Cerebellar nuclear complex (tissue), 1 donor: ENCODE data around the gene EHBP1L1.

Experiments used
- DNase-seq, 2 experiments: peaks; one replicate each; lab custom pipeline; 2025; lab: John Stamatoyannopoulos, UW

EHBP1L1 gene

GRCh38 chr11:65546217-65546958 lies 29.5 kb upstream of the EHBP1L1 start:
- no peak for DNase-seq

GRCh38 chr11:65547446-65548125 lies 28.3 kb upstream of the EHBP1L1 start:
- DNase-seq = no peak

- no peak for DNase-seq
Observed at GRCh38 chr11:65548395-65548794, 27.5 kb upstream of the EHBP1L1 start.

- DNase-seq = no peak
Observed at GRCh38 chr11:65549096-65549495, 26.8 kb upstream of the EHBP1L1 start.

GRCh38 chr11:65551572-65552387 lies 24.1 kb upstream of the EHBP1L1 start:
- no peak for DNase-seq

GRCh38 chr11:65552388-65552951 lies 23.4 kb upstream of the EHBP1L1 start:
- DNase-seq = no peak

- no peak for DNase-seq
Observed at GRCh38 chr11:65553301-65554001, 22.4 kb upstream of the EHBP1L1 start.

- DNase-seq = no peak
Observed at GRCh38 chr11:65554057-65554818, 21.6 kb upstream of the EHBP1L1 start.

- DNase-seq = no peak
Observed at GRCh38 chr11:65554842-65555430, 20.9 kb upstream of the EHBP1L1 start.

- DNase-seq = no peak
Observed at GRCh38 chr11:65555693-65556231, 20.1 kb upstream of the EHBP1L1 start.

- DNase-seq = no peak
Observed at GRCh38 chr11:65556470-65557279, 19.2 kb upstream of the EHBP1L1 start.

- no peak for DNase-seq
Observed at GRCh38 chr11:65557280-65558001, 18.4 kb upstream of the EHBP1L1 start.

- no peak for DNase-seq
Observed at GRCh38 chr11:65558002-65558929, 17.6 kb upstream of the EHBP1L1 start, which contains the start of gene LTBP3. Gene LTBP3, minus strand, starts transcription at chr11:65558359. Its CDS starts 400 bp downstream, at chr11:65557959.

GRCh38 chr11:65558930-65559509 lies 16.8 kb upstream of the EHBP1L1 start:
- DNase-seq = peak in 1 of 2 experiments; percentile 19

- no peak for DNase-seq
Observed at GRCh38 chr11:65559535-65559934, 16.3 kb upstream of the EHBP1L1 start.

- DNase-seq = peak in 1 of 2 experiments; percentile 20
Observed at GRCh38 chr11:65559951-65560537, 15.8 kb upstream of the EHBP1L1 start.
